Muscle of arm (tissue), 12 donors: ENCODE results near the gene LSM12. TPM values are rescaled to one million over a fixed set of nuclear protein-coding genes. Genes with fewer than 3 reads are reported as not detected.
A peak's percentile ranks its signal among the peaks of the same experiment; 100 is the strongest.

Source experiments
- DNase-seq: peaks from one replicate; pipeline ENCODE4 v3.0.0-alpha.2; 2013
- polyA plus RNA-seq, 12 donors: library from polyadenylated mRNA; unstranded; fragments of 120-200 nt; gene quantifications; one replicate each; pipeline ENCODE4 v1.2.1, GENCODE V29; 2013; ENCODE audit not compliant: insufficient read length in 12 of 12

The LSM12 gene
- polyA plus RNA-seq, 12 donors = 26.4 to 379 (median 30.7) TPM

GRCh38 chr17:44078412-44078811 lies 11.9 kb upstream of the LSM12 start:
- DNase-seq = no peak

GRCh38 chr17:44077595-44077909 lies 11.1 kb upstream of the LSM12 start:
- DNase-seq = no peak

DNA sequence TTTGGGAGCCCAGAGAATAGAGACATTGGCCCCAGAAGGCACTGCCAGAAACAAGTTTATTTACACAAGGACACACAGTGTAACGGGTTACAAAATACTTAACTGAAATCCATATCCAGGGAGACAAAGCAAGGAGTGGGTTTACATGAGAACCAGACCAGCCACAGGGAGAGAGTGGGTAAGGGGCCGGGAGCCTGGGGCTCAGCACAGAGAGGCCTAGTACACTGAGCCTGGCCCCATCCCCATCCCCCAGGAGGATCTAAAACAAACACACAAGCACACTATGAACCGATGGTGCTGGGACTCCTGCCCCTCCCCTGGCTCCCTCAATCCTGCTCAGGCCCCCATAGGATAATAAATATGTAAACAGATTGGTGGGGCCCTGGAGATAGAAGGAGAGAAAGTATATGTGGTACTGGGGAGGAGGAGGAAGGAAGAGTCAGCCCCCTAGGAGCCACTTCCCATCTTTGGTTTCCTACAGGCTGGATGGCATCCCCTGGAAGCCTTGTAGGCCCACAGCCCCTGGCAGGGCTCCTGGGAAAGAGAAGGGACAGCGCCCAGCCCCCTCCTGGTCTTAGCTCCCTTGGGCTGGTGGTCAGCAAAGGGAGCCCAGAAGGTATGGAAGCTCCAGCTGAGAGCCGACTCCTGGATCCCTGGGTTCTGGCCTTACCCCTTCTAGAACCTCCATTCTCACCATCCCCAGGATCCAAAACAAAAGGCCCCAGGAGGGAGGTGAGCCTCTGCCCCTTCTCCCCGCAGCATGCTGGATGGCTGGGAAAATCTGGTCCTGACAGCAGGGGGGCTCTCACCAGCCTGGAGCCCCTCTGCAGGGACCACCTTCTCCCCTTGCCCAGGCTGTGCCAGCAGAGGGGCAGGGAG lies 10.5 kb upstream of the LSM12 start:
- no peak for DNase-seq

- no peak for DNase-seq
Measured at GRCh38 chr17:44075598-44076293, 9.3 kb upstream of the LSM12 start.

DNA sequence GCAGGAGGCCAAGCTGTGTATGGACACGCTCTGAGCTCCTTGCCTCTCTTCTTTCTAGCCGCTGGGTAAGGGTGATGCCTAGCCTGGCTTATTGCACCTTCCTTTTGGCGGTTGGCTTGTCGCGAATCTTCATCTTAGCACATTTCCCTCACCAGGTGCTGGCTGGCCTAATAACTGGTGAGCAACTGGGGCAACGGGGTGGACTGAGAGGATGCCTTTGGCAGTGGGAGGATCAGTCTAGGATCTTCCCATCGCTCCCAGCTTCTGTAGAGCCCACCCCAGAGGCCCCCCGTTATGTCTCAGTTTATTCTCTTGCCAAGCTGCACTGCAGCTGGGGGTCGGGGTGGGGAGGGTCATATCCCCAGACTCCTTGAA lies 8.4 kb upstream of the LSM12 start:
- no peak for DNase-seq

DNA sequence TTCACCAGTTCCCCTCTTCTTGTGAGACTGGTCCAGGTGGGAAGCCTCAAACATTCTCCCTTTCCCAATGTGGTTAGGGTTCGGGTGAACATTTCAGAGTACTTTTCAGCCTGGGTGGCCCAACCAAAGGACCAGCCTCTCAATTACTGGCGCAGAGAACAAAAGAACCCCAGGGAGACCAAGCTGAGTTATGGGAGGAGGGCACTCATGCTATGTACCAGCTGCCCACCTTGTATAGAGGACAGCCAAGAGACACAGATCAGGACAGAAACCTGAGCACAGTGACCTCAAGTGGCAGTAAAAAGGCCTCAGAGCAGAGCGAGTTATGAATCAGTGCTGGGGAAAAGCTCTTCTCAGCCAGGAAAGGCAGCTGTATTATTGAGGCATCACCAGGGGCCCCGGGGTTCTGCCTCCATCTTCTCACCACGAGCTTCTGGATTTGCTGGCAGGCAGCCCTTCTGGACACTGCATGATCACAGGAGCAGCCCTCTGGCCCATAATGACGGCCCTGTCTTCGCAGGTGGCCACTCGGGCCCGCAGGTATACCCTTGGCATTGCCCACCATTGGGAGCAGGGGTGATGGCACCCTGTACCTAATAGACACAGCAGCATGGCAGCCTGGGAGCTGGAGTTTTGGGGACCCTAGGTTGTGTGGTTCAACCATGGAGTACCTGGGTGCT lies 7.9 kb upstream of the LSM12 start:
- DNase-seq = no peak

DNA sequence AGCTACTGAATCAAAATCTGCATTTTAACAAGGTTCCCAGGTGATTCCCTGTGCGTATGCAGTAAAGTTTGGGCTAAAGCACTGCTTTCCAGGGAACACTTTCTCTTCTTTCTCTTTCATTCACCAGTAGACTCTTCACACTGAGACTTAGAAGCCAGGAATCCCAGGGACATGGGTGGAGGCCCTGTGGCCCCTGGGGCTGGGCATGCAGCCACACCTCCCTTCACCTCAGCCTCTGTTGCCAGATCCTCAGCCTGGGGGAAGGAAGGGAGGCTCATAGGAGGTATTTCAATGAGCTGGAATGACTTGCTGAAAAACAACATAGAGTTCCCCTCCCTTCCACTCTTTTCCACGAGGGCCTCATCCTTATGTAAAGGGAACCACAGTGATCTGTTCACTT lies 5.3 kb upstream of the LSM12 start:
- no peak for DNase-seq

DNA sequence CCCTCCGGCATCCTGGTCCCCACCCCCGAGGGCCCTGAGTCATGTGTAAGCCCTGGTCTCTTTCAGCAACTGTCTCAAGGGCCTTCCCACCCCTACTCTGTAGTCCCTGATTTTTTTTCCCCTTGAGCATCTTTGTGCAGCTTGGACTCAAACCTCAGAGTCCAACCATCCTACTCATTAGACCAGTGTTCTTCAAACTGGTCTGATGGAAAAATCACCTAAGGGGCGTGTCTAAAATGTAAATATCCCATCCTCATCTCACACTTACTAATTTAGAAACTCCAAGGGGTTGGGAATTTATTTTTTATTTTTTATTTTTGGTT lies 4.7 kb upstream of the LSM12 start:
- no peak for DNase-seq

- peak; percentile 96 for DNase-seq
Measured at GRCh38 chr17:44070455-44071197, 4.2 kb upstream of the LSM12 start, which contains the start of gene G6PC3. Gene G6PC3, plus strand, starts transcription at chr17:44070735. Its CDS starts 231 bp downstream, at chr17:44070966.

DNA sequence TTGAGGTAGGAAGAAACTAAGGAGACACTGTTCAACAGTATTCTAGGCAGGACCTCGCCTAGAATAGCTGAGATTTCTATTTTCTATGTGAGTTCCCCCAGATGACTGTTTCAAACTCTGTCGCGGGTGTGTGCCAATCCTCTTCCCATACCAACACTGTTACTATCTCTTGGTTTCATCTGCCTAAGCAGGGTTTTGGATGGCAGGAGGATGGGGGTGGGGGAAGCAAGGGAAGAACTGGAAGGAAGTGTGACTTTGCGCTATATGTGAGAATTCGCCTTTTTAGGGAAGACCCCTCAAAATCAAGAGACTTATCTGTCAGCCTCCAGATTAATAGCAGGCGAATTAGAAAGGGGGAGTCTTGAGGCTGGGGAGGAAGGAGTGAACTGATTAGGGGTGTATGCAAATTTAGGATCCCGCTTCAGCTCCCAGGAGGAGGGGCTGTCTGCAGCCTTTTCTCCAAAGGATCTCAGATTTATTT lies 3.5 kb upstream of the LSM12 start:
- DNase-seq = no peak

GRCh38 chr17:44067545-44067940 lies 1.1 kb upstream of the LSM12 start:
- DNase-seq = no peak

DNA sequence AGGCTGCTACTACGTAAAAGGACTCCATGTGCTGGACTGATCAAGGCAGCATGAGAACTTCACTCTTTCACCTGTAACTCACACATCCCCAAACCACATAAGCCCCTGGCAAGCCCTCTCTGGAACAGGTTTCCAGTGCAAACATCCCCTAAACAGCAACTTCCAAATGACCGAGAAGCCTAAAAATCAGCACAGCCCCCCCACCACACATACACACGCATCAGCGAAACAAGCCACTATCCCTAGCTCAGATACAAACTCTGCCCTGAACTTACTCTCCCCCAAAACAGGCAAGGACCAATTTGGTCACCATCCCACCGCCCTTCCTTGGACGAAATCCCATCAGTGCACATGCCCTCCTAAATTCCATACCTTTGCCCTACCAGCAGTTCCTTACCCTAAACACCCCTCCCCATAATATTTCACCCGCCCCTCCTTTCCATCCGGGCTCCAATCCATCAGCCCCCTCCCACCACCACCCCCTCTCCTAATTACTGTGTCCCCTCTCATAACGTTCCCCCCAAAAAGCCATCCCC lies 735 bp downstream of the LSM12 start:
- no peak for DNase-seq

GRCh38 chr17:44063704-44064639 lies 2.5 kb downstream of the LSM12 start:
- no peak for DNase-seq

GRCh38 chr17:44062871-44063270 lies 3.6 kb downstream of the LSM12 start:
- DNase-seq = no peak

DNA sequence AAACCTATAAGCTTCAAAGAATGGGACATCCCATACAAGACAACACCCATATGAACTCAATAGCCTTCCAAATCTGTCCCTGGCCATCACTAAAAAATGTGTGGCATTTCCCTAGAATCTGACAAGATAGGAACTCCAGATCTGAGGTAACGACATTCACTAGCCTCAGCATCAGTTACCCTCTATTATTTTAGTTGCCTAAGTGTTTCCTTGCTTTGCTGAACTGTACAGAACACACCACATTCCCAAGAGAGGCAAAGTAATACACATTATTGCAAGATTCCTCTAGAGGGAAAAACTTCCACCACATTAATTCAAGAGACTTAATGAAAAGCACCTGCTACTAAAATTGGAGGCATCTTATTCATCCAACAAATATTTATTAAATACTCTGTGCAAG lies 5.0 kb downstream of the LSM12 start:
- no peak for DNase-seq

GRCh38 chr17:44059101-44059892 lies 7.2 kb downstream of the LSM12 start:
- no peak for DNase-seq

- DNase-seq = no peak
Measured at GRCh38 chr17:44053125-44053872, 13.2 kb downstream of the LSM12 start.

DNA sequence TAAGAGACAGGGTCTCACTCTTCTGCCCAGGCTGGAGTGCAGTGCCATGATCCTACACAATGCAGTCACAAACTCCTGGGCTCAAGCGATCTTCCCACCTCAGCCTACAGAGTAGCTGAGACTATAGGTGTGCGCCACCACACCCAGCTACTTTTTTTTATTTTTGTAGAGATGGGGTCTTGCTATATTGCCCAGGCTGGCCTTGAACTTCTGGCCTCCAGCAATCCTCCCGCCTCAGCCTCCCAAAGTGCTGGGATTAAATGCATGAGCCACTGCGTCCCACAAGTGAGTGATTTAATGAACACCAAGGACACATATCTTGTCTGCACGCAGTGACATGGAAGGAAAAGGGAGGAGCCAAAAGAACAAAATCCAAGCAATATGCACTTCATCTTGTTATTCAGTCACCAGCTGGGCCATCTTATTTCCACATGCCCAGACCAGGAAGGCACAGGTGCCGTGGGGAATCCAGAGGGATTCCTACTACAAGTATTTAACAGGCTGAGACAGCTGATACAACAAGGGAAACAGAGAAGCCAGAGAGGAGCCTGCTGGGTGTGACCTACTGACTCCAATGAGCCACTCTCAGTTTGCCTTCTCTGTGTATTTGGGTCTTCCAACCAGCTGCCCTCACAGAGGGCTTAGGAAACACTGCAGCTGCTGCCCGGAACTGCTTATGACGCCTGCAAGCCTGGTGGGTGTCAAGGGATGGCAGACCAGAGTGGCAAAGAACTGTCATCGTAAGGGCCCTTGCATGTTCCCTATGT lies 17.0 kb downstream of the LSM12 start:
- no peak for DNase-seq
